Left colon (tissue), 2 donors: Measurements from ENCODE around the gene STRA8. TPM values are rescaled to one million over a fixed set of nuclear protein-coding genes. Genes with fewer than 3 reads are reported as not detected.
A peak's percentile ranks its signal among the peaks of the same experiment; 100 is the strongest.
"Not testable (repeated sequence)": the region's sequence is repeated elsewhere in the genome, so short reads cannot be mapped to it uniquely, and the experiment has no call there.

Source experiments
- ATAC-seq: fragments of 200-7000 bp; cut with Tn5 transposase; one replicate; pipeline ENCODE4 v1.9.1; 2020; ENCODE audit warnings: mild to moderate bottlenecking, moderate library complexity
- DNase-seq, 2 donors: peaks; one replicate each; pipeline ENCODE4 v3.0.0-alpha.2; 2020
- intact Hi-C, 2 donors: fragments of 100-400 bp; cut with DNase I in 1 of 2; cut with micrococcal nuclease in 1 of 2; formaldehyde crosslinking; loops; one replicate each; pipeline versions ENCODE4 v1.11.2 to v1.14.0; 2022; cut with DNase I, micrococcal nuclease
- total RNA-seq, 2 donors: library from RNA; stranded (reverse); fragmentation: NEBNext Ultra II Directional; extraction: Animal tissue kit (Norgen Biotek cat#: 25700); gene quantifications; one replicate each; pipeline ENCODE4 v1.2.1, GENCODE V29; 2021
- donor health status: DM: no; HTN: no; CAD: no.
- donor health status: DM: yes; HTN: yes; CAD: no.

Gene STRA8
- total RNA-seq, 2 donors from 2014 or later = not detected

DNA sequence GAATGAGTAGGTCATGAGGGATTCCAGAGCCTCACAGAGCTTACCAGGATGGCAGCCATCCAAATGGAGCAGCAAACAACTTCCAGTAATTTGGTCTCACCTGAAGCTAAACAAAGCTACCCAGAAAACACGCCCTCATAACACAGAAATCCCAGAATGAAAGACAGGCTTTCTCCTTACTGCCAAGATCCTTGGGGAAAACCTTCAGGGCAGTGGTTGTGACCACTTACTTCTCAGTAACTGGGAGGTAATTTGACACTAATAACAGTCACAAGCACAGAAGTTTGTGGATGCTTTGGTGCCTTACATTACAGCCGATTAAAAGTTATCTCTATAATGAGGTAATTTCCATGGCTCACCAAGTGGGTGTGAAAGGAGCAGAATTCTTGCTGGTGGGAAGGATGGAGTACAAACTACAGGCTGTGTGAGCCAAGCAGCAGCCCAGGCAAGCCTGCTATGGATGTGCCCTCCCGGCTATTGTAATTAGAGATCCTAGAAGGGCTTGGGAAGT lies 32.8 kb upstream of the STRA8 start:
- no peak for DNase-seq
- intact Hi-C loops = no loop called here
- ATAC-seq = no peak

DNA sequence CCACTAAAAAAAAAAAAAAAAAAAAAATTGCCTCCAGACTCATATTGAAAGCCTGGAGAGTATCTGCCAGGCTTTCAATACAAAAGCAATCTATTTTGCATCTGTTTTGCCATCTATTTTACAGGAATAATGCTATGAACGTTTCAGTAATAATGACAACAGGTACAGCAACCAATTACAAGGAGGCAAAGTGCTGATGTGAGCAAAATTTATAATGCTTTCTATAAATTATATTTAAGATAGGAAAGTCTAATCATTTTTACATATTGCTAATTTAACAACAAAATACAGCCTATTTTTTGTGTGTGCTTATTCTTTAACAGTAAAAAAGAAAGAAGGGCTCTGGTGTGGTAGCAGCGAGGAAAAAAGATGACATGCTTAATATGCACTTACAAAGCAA lies 32.3 kb upstream of the STRA8 start:
- intact Hi-C loops = no loop called here
- no peak for ATAC-seq
- DNase-seq = no peak

DNA sequence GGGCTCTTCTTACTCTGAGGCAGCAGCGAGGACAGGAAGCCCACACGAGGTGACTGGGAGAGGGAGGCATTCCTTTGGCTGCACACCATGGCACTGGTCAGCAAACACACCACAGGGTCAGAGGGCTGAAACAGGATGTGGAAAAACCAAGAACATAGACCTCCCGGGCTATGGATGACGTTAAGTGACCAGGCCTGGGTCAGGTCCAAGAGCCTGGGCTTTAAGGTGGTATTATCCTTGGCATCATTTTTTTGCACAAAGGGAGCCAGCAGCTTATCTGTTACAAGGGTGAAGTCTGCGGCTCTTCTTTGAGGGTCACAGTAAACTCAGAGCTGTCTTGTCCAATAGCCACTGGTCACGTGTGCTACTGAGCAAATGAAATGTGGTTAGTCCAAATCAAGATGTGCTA lies 29.3 kb upstream of the STRA8 start:
- ATAC-seq (no peak), DNase-seq (no peak)
- intact Hi-C loops = no loop called here

DNA sequence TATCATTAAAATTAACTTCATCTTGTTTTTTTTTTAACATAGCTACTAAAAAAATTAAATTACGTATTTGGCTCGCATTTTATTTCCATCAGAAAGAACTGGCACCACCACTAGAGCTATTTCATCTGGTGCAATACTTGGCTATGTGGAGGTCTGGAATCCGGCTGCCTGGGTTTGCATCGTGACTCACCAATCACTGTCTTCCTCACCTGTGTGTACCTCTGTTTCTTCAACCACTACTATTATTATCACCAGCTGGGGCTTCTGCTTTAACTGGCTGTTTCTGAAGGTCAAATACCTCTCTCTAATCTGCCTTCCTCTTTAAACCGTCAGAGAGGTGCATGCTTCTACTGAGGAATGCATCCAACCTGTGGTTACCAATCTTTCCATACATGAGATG lies 28.8 kb upstream of the STRA8 start:
- DNase-seq (no peak), ATAC-seq (no peak)
- intact Hi-C loops = no loop called here

DNA sequence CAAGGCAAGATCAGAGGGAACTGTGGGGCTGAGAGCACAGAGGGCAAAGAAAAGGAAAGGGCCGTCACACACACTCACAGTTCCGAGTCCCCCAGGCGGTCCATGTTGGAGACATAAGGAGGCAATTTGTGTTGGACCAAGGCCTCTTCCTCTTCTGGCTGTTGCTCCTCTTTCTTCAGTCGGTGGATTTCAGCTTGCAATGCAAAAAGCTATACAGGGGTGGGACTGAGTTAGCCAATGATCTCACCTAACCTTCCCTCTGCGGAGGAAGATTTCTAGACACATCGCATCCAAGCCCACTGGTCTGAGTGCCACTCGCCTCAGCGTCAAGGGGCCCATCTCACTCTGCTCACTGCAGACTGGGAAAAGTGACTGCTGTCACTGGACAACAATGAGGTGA lies 27.8 kb upstream of the STRA8 start:
- DNase-seq = no peak
- ATAC-seq = no peak
- intact Hi-C loops = no loop called here

DNA sequence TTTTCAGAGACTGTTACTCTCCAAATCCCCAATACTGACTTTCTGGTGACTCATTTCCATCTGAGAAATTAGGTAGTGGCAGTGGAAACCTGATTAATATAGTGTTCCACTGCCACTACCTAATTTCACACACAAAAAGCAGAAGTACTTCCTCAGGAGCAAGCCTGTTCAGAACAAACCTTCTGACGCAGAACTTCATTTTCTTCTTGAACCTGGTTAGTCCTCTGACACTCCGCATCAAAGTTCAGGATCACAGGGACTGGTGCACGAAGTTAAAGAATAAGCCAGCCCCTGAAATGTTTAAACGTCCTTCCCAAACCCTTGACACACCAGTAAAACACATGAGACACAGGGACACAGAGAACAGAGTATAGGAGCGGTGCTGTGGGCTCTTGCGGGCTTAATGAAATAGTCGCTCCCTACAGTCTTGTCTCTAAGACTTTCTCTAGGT lies 26.7 kb upstream of the STRA8 start:
- DNase-seq (no peak), ATAC-seq (no peak)
- intact Hi-C loops = no loop called here

DNA sequence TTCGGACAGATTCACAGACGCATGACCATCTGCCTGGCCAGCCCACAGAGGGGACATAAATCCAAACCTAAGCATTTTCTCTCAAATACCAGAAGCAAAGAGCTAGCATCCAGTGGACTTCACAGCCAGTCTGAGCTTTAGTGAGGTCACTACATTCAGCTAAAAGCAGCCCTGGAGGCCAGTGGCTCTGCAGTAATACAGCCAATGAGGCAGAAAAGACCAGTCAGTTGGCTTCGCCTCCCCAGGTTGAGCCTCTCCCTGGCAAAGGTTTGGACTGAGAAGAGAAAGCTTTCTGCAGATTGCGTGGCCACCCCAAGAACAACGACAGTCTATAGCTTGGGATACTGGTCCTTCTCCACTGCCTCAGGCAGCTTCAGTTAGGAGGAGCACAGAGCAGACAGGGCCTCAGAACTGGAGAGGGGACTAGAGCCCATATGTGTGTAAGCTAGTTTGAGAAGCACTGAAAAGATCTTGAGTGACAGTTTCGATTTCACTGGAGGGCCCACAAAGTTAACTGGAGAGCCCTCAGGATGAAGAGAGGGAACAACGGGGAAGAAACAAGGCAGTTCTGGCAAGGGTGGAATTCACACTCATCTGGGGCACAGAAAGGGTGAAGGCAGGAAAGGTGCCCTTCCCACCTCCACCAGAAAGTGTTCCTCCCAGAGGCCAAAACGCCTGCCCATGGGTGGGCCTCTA lies 26.1 kb upstream of the STRA8 start:
- intact Hi-C loops = no loop called here
- no peak for ATAC-seq
- DNase-seq = no peak

DNA sequence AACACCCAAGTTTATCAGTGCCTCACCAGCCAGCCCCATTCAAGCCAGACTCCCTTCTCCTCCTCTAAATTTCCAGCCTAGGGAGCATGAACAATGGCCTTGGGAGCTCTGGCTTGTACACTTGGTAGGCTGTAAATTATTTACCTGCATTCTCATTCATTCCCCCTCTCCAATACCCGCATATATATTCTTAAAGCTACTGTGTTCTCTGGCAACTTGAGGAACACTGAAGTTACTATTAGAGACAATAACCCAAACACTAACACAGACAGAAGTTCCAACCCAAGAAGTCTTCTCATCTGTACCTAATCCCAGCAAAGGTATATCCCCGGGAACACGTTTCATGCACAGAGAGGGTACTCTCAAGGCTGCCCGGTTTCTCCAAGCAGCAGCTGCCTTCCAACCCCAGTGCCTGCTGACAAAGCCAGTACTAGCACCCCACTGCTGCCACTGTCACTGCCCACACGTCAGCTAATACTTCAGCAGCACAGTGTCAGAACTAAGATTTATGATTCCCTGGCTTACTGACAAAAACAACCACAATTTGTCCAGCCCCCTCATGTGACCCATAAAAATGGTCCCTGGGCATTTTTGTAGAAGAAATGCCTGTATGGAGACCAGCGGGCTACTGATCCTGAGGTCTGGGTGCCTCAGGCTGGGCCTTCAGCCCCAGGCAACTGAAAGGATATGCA lies 25.4 kb upstream of the STRA8 start:
- DNase-seq = no peak
- no peak for ATAC-seq
- intact Hi-C loops = no loop called here

DNA sequence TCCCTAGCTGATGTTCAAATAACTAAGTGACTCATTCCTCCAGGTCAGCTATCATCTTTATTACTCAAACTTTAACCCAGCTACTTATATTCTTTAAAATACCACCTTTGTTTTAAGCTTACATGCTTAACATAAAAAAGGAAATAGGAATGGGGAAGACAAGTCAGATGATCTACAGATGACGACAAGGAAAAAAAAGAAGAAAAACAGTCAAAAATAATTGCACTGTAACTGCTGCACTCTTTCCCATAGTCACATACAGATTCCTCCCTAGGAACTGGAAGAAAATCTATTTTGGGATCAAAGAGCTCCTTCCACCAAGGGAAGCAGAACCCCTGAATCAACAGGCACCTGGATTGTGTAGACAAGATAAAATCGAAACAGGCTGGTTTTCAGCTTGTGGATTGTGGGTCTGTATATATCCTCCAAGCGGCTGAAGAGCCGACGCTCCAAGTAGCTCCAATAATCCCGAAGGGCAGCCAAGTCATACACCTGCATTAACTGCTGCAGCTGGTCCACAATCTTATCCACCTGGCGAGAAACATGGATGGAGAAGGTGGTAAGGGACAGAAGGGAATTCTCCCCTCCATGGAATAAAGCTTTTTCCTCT lies 24.3 kb upstream of the STRA8 start:
- DNase-seq (no peak), ATAC-seq (no peak)
- intact Hi-C loops = no loop called here

DNA sequence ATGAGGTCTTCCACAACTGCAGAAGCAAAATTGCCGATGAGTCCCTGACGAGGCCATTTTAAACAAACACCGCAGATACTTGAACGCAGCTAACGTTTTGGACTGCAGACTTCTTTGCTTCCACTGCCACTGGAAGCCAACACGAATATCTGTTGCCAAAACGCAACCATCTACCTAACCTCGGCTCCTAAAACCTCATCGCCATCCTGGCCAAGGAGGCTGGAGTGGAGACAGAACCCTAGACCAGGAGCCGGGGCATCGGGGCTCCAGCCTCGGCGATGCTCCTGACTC lies 22.8 kb upstream of the STRA8 start:
- ATAC-seq (peak; percentile 20), DNase-seq (peak in 1 of 2 donors; percentile 41)
- intact Hi-C loops = no loop called here

DNA sequence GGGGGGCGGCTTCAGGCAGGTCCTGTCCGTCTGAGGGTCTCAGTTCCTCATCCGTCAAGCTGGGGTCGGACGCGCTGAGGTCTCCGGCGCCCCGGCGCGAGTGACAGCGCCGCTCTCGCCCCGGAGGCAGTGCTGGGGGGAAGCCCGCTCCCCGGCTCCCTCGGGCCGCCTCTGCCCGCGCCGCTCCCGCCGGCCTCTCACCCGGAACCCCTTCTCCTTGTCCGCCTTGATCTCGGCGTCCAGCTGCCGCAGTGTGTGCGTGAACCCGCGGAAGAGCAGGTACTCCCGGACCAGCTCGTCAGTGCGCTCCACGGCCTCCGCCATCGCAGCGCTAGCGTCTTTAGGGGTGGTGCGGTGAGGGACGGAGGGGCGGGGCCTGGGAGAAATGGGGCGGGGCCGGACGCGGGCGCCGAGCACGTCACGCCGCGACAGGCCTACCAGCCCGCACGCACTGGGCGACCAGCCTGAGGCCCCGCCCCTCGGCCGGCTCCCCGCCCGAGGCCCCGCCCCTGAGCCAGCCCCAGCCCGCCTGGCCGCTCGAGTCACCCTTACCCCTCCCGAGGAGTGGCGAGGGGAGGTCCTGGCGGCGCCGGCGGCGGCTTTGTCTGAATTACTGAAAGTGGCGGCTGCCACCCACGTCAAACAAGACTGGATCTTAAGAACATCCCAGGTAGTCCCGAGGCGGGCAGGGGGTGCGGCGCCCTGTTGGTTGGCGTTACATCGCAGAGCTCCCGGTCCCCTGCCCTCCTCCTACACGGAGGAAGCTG lies 22.3 kb upstream of the STRA8 start, which contains the start of gene WDR91:
WDR91 (minus strand) TSS at position 348 of the 767 bp plus-strand sequence; CDS start at position 324, 24 bp downstream.
- intact Hi-C loops = no loop called here
- ATAC-seq = peak; percentile 98

DNA sequence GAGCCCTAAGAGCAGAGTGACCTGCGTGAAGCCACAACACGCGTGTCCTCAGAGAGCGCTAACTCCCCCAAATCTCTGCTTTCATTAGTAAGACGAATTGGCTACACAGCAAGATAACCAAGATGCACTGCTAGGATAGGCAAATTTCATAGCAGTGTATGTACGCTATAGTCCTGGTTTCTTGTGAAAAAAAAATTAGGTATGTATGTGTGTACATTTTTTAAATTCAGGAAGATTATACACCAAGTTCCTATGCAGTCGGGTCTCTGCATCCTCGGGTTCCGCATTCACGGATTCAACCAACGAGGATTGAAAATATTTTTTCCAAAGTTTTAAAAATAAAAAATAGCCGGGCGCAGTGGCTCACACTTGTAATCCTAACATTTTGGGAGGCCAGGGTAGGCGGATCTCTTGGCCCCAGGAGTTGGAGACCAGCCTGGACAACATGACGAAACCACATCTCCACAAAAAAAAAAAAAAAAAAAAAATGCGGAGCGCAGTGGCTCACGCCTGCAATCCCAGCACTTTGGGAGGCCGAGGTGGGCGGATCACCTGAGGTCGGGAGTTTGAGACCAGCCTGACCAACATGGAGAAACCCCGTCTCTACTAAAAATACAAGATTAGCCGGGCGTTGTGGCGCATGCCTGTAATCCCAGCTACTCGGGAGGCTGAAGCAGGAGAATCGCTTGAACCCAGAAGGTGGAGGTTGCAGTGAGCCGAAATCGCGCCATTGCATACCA lies 21.5 kb upstream of the STRA8 start:
- intact Hi-C loops, ATAC-seq: not testable (repeated sequence)
- DNase-seq = peak in 1 of 2 donors; percentile 20

More for the DNA sequence above, 22.3 kb upstream of the STRA8 start, which contains the start of gene WDR91:
- peak; percentile 93 to 97 for DNase-seq

DNA sequence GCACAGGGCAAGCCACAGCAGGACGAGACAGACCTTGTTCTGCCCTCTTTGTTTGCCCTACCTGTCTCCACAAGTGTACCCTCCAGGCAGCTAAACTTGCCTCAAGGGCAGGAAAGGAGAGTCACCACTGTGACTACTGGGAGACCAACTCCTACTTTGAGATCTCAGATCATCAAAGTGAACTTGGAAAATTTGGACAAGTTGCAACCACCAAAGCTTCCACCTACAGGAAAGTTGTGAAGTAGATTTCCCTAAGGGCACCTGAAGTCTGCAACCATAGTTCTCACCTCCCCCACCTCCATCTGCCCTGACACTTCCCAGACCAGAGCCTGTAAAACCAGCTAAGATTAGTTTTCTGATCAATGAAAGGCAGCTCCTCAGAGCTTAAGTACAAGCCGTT lies 19.8 kb upstream of the STRA8 start:
- no peak for ATAC-seq
- intact Hi-C loops = no loop called here
- DNase-seq = no peak

DNA sequence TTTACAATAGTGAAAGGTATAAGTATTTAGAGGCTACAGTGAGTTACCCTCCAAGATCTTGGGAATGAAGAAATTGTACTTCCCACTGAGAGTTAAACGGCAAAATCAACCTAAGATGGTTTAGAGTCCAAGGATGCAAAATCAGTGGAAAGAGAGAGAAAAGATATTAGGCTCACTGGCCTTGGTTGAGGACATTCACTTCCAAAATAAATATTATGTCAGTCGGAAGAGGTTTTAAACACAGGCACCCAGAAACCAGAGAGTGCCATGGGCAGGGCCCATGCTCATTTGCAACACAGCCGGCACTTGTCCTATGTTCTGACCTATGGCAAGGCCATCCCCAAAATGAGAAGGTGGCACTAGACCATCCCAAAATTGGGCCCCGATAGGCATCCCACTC lies 18.5 kb upstream of the STRA8 start:
- DNase-seq (no peak), ATAC-seq (no peak)
- intact Hi-C loops = no loop called here

DNA sequence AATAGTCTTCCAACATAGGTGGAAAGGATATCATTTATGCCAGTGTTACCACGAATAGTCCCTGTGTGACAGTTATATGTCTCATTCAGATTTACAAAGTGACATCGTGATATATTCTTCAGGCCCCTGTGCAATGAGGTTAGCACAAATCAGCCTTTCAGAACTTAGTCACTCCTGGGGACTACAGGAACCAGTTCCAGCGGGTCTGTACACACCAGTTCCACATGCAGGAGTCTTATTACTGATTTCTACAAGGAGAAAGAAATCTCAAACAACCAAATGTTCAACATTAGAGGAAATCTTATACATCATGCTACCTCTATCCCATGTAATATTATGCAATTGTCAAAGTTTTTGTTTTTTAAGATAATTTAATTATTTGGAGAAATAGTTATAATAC lies 17.9 kb upstream of the STRA8 start:
- ATAC-seq (no peak), DNase-seq (no peak)
- intact Hi-C loops = no loop called here

DNA sequence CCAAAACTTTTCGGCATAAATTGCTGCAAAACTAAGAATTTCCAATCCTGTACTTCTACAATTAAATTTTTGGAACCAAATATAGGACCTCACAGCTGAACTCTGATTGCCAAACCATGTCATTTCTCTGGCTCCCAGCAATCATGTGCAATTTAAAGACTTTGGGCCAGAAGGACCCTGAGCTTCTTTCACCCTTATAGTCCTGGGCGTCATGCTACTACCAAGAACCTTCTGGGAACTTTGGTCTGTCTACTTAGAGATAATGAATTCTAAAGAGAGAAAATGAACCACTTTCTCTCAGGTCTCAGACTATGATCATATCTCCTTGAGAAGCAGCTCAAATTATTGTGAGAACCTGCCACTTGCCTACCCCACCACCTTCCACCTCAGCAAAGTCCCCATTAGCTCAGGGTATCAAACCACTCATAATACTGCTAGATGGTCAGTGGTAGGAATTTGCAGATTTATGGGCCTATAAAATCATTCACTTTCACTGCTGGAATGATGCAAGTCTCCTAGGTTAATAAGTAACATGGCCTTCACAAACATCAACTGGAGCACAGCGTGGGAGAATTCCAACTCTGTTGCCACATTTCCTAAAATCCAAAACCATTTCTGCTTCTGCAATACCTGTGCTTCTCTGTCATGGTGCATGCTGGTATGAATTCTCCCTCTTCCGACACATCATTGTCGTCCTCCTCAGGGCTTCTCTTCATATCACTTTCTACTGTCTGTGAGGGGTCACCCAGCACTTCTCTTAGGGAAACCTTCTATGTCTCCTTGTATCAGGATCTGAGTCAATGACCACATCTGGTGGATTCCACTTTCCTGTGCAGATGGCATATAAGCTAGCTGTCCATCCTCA lies 15.8 kb upstream of the STRA8 start:
- ATAC-seq = peak; percentile 98
- intact Hi-C loops = no loop called here
- DNase-seq = no peak

DNA sequence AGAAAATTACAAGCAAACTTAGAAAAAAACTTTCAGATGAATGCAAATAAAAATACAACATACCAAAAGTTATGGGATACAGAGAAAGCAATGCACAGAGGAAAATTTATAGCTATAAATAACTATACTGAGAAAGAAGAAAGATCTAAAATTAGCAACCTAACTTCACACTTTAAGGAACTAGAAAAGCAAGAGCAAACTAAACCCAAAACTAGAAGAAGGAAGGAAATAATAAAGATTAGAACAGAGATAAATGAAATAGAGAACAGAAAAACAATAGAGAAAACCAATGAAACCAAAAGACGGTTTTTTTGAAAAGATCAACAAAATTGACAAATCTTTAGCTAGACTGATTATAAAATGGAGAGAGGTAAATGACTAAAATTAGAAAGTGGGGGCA lies 9.6 kb upstream of the STRA8 start:
- intact Hi-C loops = no loop called here
- DNase-seq = no peak
- ATAC-seq = no peak

DNA sequence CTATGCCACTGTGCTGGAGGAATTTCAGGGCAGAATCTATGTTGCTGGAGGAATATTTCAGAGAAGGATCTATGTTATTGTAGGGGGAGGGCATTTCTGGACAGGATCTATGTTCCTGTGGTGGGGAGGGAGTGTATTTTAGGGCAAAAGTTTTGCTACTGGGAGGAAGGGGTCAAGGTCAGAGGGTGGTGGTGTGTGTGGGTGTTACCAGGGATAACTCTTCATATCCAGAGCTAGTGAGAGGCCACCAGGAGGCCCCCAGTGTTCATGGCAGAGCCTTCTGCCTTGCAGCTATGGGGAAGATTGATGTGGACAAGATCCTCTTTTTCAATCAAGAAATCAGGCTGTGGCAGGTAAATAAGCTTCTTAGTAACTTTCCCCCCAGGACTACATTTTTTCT lies 2.0 kb upstream of the STRA8 start:
- intact Hi-C loops = no loop called here
- DNase-seq (no peak), ATAC-seq (no peak)
